Body of pancreas (tissue), 4 donors: ENCODE measurements around the gene CCDC93.

Source experiments
- POLR2A ChIP-seq, 3 donors: fragments of 450-650 bp; IDR thresholded peaks; one replicate each; pipeline ENCODE4 v1.6.1; 2016; ENCODE audit warnings: antibody characterized with exemption in 3 of 3, mild to moderate bottlenecking in 2 of 3
- TF ChIP-seq, protein P1 (sequence below), 7 experiments: fragments of 450-650 bp in 4 of 7; fragments of 200-600 bp in 3 of 7; sonication (generic) in 3 of 7; IDR thresholded peaks; one replicate each; pipeline ENCODE4 v1.5.1; 2016 to 2019; ENCODE audit warnings: antibody characterized with exemption in 7 of 7

- TF ChIP-seq, protein P1, sequence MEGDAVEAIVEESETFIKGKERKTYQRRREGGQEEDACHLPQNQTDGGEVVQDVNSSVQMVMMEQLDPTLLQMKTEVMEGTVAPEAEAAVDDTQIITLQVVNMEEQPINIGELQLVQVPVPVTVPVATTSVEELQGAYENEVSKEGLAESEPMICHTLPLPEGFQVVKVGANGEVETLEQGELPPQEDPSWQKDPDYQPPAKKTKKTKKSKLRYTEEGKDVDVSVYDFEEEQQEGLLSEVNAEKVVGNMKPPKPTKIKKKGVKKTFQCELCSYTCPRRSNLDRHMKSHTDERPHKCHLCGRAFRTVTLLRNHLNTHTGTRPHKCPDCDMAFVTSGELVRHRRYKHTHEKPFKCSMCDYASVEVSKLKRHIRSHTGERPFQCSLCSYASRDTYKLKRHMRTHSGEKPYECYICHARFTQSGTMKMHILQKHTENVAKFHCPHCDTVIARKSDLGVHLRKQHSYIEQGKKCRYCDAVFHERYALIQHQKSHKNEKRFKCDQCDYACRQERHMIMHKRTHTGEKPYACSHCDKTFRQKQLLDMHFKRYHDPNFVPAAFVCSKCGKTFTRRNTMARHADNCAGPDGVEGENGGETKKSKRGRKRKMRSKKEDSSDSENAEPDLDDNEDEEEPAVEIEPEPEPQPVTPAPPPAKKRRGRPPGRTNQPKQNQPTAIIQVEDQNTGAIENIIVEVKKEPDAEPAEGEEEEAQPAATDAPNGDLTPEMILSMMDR (IDR thresholded peaks at IDR 0.05): no peak
- TF ChIP-seq POLR2A (IDR thresholded peaks at IDR 0.05): no peak
These were observed 45.7 kb downstream of the CCDC93 start for GRCh38 chr2:117967977-117968718.
